Measurements from ENCODE around the gene MYORG. TPM values are rescaled to one million over a fixed set of nuclear protein-coding genes. Genes with fewer than 3 reads are reported as not detected.

Gene MYORG
- total RNA-seq, 2 experiments from 2014 or later, result 0.98 to 3.9 TPM

- POLR2A ChIA-PET, result interaction anchor here (0.6 to 1.3 kb wide), 5 partner anchors 47 to 753 kb away, joined by 3 to 4 read pairs (median 4); no protein-coding TSS in a partner anchor
- peak; percentile 88 for DNase-seq (ENCODE audit: low spot score)
- H3K4me2 ChIP-seq (ENCODE audit: low read length), result peak overlapping the region; percentile 83
These were observed 2.8 kb upstream of the MYORG start for GRCh38 chr9:34379334-34380033.

GRCh38 chr9:34378376-34379060 lies 1.8 kb upstream of the MYORG start:
- ChIA-PET CTCF (ENCODE audit: unreplicated experiment) (interaction anchor here (0.5 to 1.0 kb wide), 3 partner anchors 35 to 48 kb away, joined by 3 to 6 read pairs (median 3); no protein-coding TSS in a partner anchor), POLR2A (interaction anchor here (1.0 to 1.3 kb wide), 2 partner anchors 46 to 233 kb away, joined by 3 to 4 read pairs; no protein-coding TSS in a partner anchor)
- no peak overlapping the region for H3K27ac ChIP-seq (ENCODE audit: low read depth, low read length, poor library complexity, severe bottlenecking)
- no peaks in the 10 kb centered on the region for H3K36me3 ChIP-seq (ENCODE audit: insufficient read depth, low read length)
- H4K20me1 ChIP-seq (ENCODE audit: insufficient read depth, low read length), result no peaks in the 10 kb centered on the region
- H3K9me2 ChIP-seq (ENCODE audit: insufficient read depth, low read length), result no peaks in the 10 kb centered on the region
- no peak overlapping the region for H3K4me3 ChIP-seq (ENCODE audit: low read depth, low read length, poor library complexity, severe bottlenecking)
- H2AFZ ChIP-seq (ENCODE audit: low read length), result no peak overlapping the region
- H3K4me2 ChIP-seq (ENCODE audit: low read length), result no peak overlapping the region
- no peak for DNase-seq (ENCODE audit: low spot score)
- TF ChIP-seq CTCF (conservative IDR thresholded peaks at IDR 0.05; ENCODE audit: low read length), result no peak
- TF ChIP-seq EZH2phosphoT487 (IDR thresholded peaks at IDR 0.05; ENCODE audit: borderline replicate concordance, low read depth, low read length), result no peak
- peaks cover 42% of the 10 kb centered on the region for H3K4me1 ChIP-seq (ENCODE audit: insufficient read depth, low read length, poor library complexity, severe bottlenecking)
- intact Hi-C loops (cut with micrococcal nuclease; ENCODE audit: unreplicated experiment), result loop anchor here (1.0 kb wide), 2 partner anchors 46 to 453 kb away; no protein-coding TSS in a partner anchor
- no peaks in the 10 kb centered on the region for H3K79me2 ChIP-seq (ENCODE audit: insufficient read depth, low read depth, low read length)
- H3K9me3 ChIP-seq (ENCODE audit: low read length), result no peaks in the 10 kb centered on the region
- no TSS peak for BruUV-seq (replicated peaks)

More at GRCh38 chr9:34379334-34380033, 2.8 kb upstream of the MYORG start:
- no peaks in the 10 kb centered on the region for H4K20me1 ChIP-seq (ENCODE audit: insufficient read depth, low read length)
- intact Hi-C loops (cut with micrococcal nuclease; ENCODE audit: unreplicated experiment), result loop anchor here (1.0 kb wide), 2 partner anchors 47 to 454 kb away; no protein-coding TSS in a partner anchor
- peak overlapping the region; percentile 97 for H2AFZ ChIP-seq (ENCODE audit: low read length)
- TF ChIP-seq EZH2phosphoT487 (IDR thresholded peaks at IDR 0.05; ENCODE audit: borderline replicate concordance, low read depth, low read length) (no peak), CTCF (conservative IDR thresholded peaks at IDR 0.05; ENCODE audit: low read length) (peak; percentile 98)
- H3K9me2 ChIP-seq (ENCODE audit: insufficient read depth, low read length), result no peaks in the 10 kb centered on the region
- peak overlapping the region; percentile 61 for H3K4me3 ChIP-seq (ENCODE audit: low read depth, low read length, poor library complexity, severe bottlenecking)
- H3K9me3 ChIP-seq (ENCODE audit: low read length), result no peaks in the 10 kb centered on the region
- no peaks in the 10 kb centered on the region for H3K36me3 ChIP-seq (ENCODE audit: insufficient read depth, low read length)
- CTCF ChIA-PET (ENCODE audit: unreplicated experiment), result interaction anchor here (0.7 to 1.0 kb wide), 2 partner anchors 34 to 45 kb away, joined by 3 to 6 read pairs; no protein-coding TSS in a partner anchor
- H3K79me2 ChIP-seq (ENCODE audit: insufficient read depth, low read depth, low read length), result no peaks in the 10 kb centered on the region
- H3K27ac ChIP-seq (ENCODE audit: low read depth, low read length, poor library complexity, severe bottlenecking), result no peak overlapping the region
- H3K4me1 ChIP-seq (ENCODE audit: insufficient read depth, low read length, poor library complexity, severe bottlenecking), result peaks cover 42% of the 10 kb centered on the region
- no TSS peak for BruUV-seq (replicated peaks)
